Duodenal mucosa (tissue), 2 donors: ENCODE data around the gene CCDC28B.

Source experiments
- H3K27ac ChIP-seq: one replicate; pipeline ENCODE4 v1.7.0; 2013; ENCODE audit warnings: low read depth, low read length
- H3K27me3 ChIP-seq, 2 donors: one replicate each; pipeline ENCODE4 v1.7.0; 2013; ENCODE audit warnings: low read length in 2 of 2, control low read depth in 1 of 2; ENCODE audit not compliant: insufficient read depth in 2 of 2, control insufficient read depth in 1 of 2
- H3K36me3 ChIP-seq, 2 donors: one replicate each; pipeline ENCODE4 v1.7.0; 2013; ENCODE audit warnings: low read length in 2 of 2, control low read depth in 1 of 2; ENCODE audit not compliant: insufficient read depth in 2 of 2, control insufficient read depth in 1 of 2
- H3K4me1 ChIP-seq, 2 donors: one replicate each; pipeline ENCODE4 v1.7.0; 2013; ENCODE audit warnings: low read length in 2 of 2, control low read depth in 1 of 2; ENCODE audit not compliant: insufficient read depth in 2 of 2, control insufficient read depth in 1 of 2
- H3K4me3 ChIP-seq, 2 donors: one replicate each; pipeline ENCODE4 v1.7.0; 2013; ENCODE audit warnings: low read length in 2 of 2, low read depth in 1 of 2
- H3K9ac ChIP-seq, 2 donors: one replicate each; pipeline ENCODE4 v1.7.0; 2013; ENCODE audit warnings: low read length in 2 of 2, low read depth in 1 of 2
- H3K9me3 ChIP-seq, 2 donors: one replicate each; pipeline ENCODE4 v1.7.0; 2013; ENCODE audit warnings: low read length in 2 of 2, control low read depth in 1 of 2; ENCODE audit not compliant: control insufficient read depth in 1 of 2

The CCDC28B gene

GRCh38 chr1:32220746-32221580, 20.6 kb downstream of the CCDC28B start:
- peak overlapping the region; percentile 97 to 99 for H3K4me3 ChIP-seq
- no peaks in the 10 kb centered on the region for H3K27me3 ChIP-seq
- no peak overlapping the region for H3K27ac ChIP-seq
- H3K9me3 ChIP-seq, result no peaks in the 10 kb centered on the region
- H3K36me3 ChIP-seq, result peaks cover 15 to 41% of the 10 kb centered on the region in 2 donors
- peaks cover 32 to 37% of the 10 kb centered on the region in 2 donors for H3K4me1 ChIP-seq
- H3K9ac ChIP-seq, result peak overlapping the region; percentile 39 to 98

- no peaks in the 10 kb centered on the region for H3K27me3 ChIP-seq
- H3K27ac ChIP-seq, result no peak overlapping the region
- no peaks in the 10 kb centered on the region for H3K9me3 ChIP-seq
- peak overlapping the region; percentile 97 to 99 for H3K4me3 ChIP-seq
- peak overlapping the region; percentile 39 to 98 for H3K9ac ChIP-seq
- H3K4me1 ChIP-seq, result peaks cover 27 to 31% of the 10 kb centered on the region in 2 donors
- H3K36me3 ChIP-seq, result peaks cover 19 to 42% of the 10 kb centered on the region in 2 donors
Observed at GRCh38 chr1:32221581-32221979, 21.2 kb downstream of the CCDC28B start.

- peaks cover 19 to 41% of the 10 kb centered on the region in 2 donors for H3K36me3 ChIP-seq
- no peaks in the 10 kb centered on the region for H3K27me3 ChIP-seq
- peak within 1 kb of the TSS; percentile 97 to 99 for H3K4me3 ChIP-seq
- peak within 1 kb of the TSS; percentile 86 for H3K27ac ChIP-seq
- H3K9ac ChIP-seq, result peak within 1 kb of the TSS; percentile 96 to 98
- H3K4me1 ChIP-seq, result peaks cover 23 to 28% of the 10 kb centered on the region in 2 donors
- H3K9me3 ChIP-seq, result no peaks in the 10 kb centered on the region
Observed at GRCh38 chr1:32221980-32222755, 21.8 kb downstream of the CCDC28B start, which contains the start of the genes EIF3I and TMEM234. TSS of gene EIF3I (plus strand) at chr1:32222407. CDS start at chr1:32222442, 35 bp downstream. TSS of gene TMEM234 (minus strand) at chr1:32222353. CDS start at chr1:32222322, 31 bp downstream.

GRCh38 chr1:32223683-32224082, 23.3 kb downstream of the CCDC28B start:
- no peak overlapping the region for H3K27ac ChIP-seq
- H3K9ac ChIP-seq, result peak overlapping the region in 1 of 2 donors; percentile 46
- no peak overlapping the region for H3K4me3 ChIP-seq
- peaks cover 23 to 28% of the 10 kb centered on the region in 2 donors for H3K4me1 ChIP-seq
- peaks cover 29 to 50% of the 10 kb centered on the region in 2 donors for H3K36me3 ChIP-seq
- H3K9me3 ChIP-seq, result no peaks in the 10 kb centered on the region
- no peaks in the 10 kb centered on the region for H3K27me3 ChIP-seq

- no peak overlapping the region for H3K4me3 ChIP-seq
- H3K36me3 ChIP-seq, result peaks cover 32 to 54% of the 10 kb centered on the region in 2 donors
- H3K27me3 ChIP-seq, result no peaks in the 10 kb centered on the region
- peaks cover 23 to 28% of the 10 kb centered on the region in 2 donors for H3K4me1 ChIP-seq
- no peak overlapping the region for H3K27ac ChIP-seq
- peak overlapping the region in 1 of 2 donors; percentile 46 for H3K9ac ChIP-seq
- H3K9me3 ChIP-seq, result no peaks in the 10 kb centered on the region
Observed at GRCh38 chr1:32224285-32224684, 23.9 kb downstream of the CCDC28B start.

GRCh38 chr1:32228771-32229170, 28.4 kb downstream of the CCDC28B start:
- Histone ChIP-seq H3K4me3 (no peak overlapping the region), H3K9ac (no peak overlapping the region), H3K36me3 (peaks cover 33 to 68% of the 10 kb centered on the region in 2 donors), H3K27ac (no peak overlapping the region), H3K4me1 (peaks cover 1 to 4% of the 10 kb centered on the region in 2 donors), H3K9me3 (no peaks in the 10 kb centered on the region), H3K27me3 (no peaks in the 10 kb centered on the region)

GRCh38 chr1:32231843-32232432, 31.5 kb downstream of the CCDC28B start:
- Histone ChIP-seq H3K4me1 (no peaks in the 10 kb centered on the region), H3K9ac (no peak overlapping the region), H3K4me3 (no peak overlapping the region), H3K36me3 (peaks cover 21 to 44% of the 10 kb centered on the region in 2 donors), H3K9me3 (no peaks in the 10 kb centered on the region), H3K27me3 (no peaks in the 10 kb centered on the region), H3K27ac (no peak overlapping the region)

- Histone ChIP-seq H3K9ac (no peak overlapping the region), H3K27me3 (no peaks in the 10 kb centered on the region), H3K4me3 (no peak overlapping the region), H3K36me3 (peaks cover 19 to 36% of the 10 kb centered on the region in 2 donors), H3K9me3 (no peaks in the 10 kb centered on the region), H3K4me1 (no peaks in the 10 kb centered on the region), H3K27ac (no peak overlapping the region)
Observed at GRCh38 chr1:32232558-32233304, 32.3 kb downstream of the CCDC28B start.

GRCh38 chr1:32234792-32235191, 34.4 kb downstream of the CCDC28B start:
- Histone ChIP-seq H3K27me3 (no peaks in the 10 kb centered on the region), H3K27ac (no peak overlapping the region), H3K9ac (no peak overlapping the region)

More at GRCh38 chr1:32234792-32235191, 34.4 kb downstream of the CCDC28B start:
- peaks cover 8 to 22% of the 10 kb centered on the region in 2 donors for H3K36me3 ChIP-seq
- H3K9me3 ChIP-seq, result no peaks in the 10 kb centered on the region
- peaks cover 0 to 3% of the 10 kb centered on the region in 2 donors for H3K4me1 ChIP-seq
- no peak overlapping the region for H3K4me3 ChIP-seq
